Left colon (tissue), 2 donors: ENCODE measurements around the gene MAL. TPM values are rescaled to one million over a fixed set of nuclear protein-coding genes. Genes with fewer than 3 reads are reported as not detected.
A peak's percentile ranks its signal among the peaks of the same experiment; 100 is the strongest.

ENCODE experiments used
- ATAC-seq: fragments of 200-7000 bp; cut with Tn5 transposase; one replicate; pipeline ENCODE4 v1.9.1; 2020; ENCODE audit warnings: mild to moderate bottlenecking, moderate library complexity
- DNase-seq, 2 donors: peaks; one replicate each; pipeline ENCODE4 v3.0.0-alpha.2; 2020
- intact Hi-C, 2 donors: fragments of 100-400 bp; cut with DNase I in 1 of 2; cut with micrococcal nuclease in 1 of 2; formaldehyde crosslinking; loops; one replicate each; pipeline versions ENCODE4 v1.11.2 to v1.14.0; 2022; cut with DNase I, micrococcal nuclease
- total RNA-seq, 2 donors: library from RNA; stranded (reverse); fragmentation: NEBNext Ultra II Directional; extraction: Animal tissue kit (Norgen Biotek cat#: 25700); gene quantifications; one replicate each; pipeline ENCODE4 v1.2.1, GENCODE V29; 2021
- donor health status: DM: no; HTN: no; CAD: no.
- donor health status: DM: yes; HTN: yes; CAD: no.

Gene MAL
- total RNA-seq, 2 donors from 2014 or later, result 1.6 to 4.2 TPM

DNA sequence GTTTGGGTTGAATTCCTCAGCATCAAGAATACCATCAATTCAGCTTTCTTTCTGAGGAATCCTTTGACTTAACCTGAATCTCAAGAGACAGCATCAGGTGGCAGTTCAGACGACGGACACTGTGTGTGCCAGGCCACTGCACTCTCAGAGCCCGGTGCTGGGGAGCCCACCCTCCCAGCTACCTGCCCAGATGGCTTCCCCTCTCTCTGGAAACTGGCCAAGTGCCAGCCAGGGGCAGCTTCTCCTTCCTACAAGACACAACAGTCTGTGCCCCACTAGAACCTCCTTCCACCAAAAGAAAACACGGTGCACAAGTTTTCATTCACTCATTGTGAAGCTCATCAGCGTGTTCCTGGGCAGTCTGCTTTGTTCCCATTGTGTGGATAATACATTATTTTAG is 28.5 kb downstream of the MAL start:
- intact Hi-C loops, result no loop called here
- ATAC-seq (no peak), DNase-seq (no peak)

DNA sequence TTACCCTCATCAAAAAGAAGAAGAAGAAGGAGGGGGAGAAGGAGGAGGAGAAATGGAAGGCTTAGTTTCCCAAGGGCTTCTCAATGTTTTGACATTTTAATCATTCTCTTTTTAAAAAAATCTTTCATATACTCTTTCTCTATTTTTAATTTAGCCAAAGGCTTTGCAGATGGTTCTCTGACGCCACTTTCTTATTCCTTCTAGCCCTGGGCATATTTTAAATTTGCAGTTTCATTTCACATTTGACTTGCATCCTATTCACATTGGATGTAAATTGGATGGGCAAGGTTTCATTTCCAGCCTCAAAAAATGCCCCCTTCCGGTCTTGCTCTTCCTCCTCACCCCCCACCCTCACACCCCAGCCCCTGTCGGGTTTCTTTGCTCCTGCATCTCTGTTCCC is 29.8 kb downstream of the MAL start:
- ATAC-seq (no peak), DNase-seq (no peak)
- intact Hi-C loops, result no loop called here

DNA sequence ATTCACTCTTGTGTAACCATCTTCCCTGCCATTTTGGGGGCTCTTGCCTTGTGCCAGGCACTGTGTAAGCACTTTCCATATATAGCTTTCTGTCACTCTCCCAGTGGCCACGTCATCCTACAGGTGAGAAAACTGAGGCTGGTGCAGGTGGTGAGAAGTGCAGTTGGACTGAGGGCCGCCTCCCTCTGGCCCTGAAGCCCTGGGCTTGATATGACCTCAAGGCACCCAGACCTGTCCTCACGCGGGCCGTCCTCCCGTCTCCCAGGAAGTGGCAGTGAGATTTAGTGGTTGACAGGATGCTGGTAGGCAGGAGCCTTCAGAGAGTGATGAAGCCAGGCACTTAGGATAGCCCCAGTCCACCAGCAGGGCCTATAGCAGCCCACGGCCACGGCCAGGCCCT is 30.5 kb downstream of the MAL start:
- DNase-seq, result no peak
- intact Hi-C loops, result no loop called here
- no peak for ATAC-seq

DNA sequence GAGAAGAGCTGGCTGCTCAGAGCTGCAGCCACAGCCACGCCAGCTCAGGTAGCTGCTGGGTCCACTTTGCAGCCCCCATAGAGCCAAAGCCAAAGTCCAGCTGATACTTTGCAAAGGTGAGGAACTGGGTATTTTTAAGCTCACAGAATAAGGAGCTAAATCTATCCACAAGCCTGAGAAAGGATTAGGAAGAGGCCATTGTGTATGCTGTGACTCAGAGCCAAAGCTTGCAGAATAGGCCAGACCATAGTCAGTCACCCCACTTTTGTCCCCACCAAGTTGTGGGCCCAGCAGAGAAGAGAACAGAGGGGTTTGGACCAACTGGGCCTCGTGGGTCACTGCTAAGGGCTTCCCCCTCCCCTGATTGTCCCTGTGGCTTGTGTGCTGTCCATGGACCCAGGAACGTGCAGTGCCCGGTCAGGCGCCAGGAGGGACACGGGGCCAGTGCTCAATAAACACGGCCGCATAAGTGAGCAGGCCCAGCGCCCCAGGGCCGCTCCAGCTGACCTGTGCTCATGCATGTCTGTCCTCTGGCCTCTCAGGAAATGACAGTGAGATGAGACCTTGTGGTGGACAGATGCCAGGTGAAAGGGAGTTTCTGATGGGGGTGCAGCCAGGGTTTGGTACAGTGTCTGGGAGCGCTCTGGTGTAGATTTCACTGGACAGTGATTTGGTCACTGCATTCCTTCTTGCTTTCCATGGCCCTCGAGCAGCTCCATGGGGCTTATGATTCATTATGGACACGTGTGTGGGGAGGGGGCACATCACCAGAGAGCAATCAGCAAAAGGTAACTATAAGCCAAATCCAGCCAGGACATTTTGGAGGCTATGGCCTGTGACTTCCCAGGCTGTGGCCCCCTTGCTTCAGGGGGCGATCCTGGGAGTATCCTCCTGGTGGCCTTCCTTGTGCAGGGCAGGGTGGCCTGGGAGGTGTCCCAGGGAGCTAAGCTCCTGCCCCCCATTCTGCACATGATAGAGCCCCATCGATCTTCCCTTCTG is 31.3 kb downstream of the MAL start:
- ATAC-seq (no peak), DNase-seq (no peak)
- intact Hi-C loops, result no loop called here

DNA sequence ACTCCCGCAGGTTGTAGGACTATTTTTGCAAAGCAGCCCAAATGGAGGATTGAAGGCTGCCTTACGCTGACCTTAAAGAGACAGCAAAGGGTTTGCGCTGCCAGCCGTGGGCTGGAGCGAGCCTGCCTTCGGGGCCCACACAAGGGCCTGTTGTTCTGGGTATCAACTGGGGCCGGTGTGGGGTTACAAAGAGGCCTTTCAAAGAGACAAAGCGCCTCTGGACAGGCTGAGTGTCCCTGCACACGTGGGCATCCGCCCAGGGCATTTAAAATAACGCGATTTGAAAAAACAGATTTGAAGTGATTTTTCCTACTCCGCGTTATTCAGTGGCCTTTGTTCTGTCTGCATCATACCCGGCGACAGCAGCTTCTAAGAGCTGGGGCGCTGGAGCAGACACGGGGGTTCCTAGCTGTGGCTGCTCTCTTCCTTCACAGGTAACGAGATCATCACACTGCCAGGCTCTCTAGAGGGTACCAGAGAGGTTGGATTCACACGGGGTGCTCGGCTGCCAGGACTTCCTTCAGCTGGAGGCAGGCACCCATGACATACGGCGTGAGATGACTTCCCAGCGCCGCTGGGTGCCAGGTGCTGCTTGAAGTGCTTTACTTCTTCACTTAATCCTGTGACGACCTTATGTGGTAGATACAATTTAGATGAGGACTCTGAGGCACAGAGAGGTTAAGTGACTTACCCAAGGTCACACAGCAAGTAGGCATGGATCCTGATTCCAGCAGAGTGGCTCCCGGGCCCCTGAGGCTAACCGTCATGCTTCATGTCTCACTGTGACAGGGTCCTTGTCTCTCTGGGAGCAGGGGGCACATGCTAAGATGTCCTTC is 32.2 kb downstream of the MAL start:
- no peak for ATAC-seq
- no peak for DNase-seq

DNA sequence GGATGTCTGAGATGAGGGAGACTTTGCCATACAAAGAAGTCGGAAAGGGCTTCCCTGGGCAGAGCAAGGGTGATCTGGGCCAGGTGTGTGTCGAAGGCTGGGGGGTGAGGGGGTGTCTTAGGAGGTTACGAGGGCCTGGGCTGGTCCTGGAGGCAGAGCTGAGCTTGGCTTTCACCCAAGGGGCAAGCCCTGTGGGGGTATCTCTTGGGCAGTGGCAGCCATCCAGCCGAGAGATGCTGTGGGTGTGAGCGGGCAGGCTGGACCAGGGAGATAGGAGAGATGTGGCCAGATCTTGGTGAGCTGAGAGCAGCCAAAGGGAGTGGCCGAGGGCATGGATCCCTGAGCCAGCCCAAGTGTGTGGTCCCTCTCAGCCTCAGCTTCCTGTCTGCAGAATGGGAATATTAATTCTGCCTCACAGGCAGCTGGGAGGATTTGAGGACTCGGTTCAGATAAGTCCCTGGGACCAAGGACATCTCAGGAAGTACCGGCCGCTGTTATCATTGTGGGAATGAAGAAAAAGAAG is 33.0 kb downstream of the MAL start:
- ATAC-seq, result no peak
- no peak for DNase-seq
- intact Hi-C loops, result no loop called here

More for the DNA sequence above, 32.2 kb downstream of the MAL start:
- intact Hi-C loops, result no loop called here

DNA sequence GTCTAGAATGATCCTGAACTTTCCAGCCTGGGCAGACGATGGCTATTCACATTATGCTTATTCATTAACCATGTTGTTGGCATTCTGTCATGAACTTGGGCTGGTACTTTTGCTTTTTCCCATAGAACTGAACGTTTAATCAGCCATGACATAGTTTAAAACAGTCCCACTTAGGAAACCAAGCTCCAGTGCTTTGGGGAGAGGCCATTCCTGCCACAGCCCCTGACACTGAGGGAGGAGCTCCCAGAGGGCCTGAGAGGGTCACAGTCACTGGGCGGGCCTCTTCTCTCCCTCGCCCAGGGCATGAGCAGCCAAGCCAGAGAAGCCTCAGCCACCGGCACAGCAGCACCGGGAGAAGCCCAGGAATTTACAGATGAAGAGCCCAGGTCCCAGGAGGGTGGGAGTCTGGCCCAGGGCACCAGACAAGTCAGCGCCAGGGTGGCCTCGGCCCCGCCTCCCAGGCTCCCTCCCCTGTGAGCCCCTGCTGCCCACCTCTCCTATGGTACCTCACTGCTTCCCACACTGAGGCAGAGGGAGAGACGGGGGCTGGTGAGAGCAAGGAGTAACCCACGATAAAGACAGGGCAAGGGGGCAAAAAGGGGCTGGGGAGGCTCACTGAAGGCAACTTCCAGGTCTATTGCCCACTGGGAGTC is 33.6 kb downstream of the MAL start:
- DNase-seq (no peak), ATAC-seq (no peak)
- intact Hi-C loops, result no loop called here

DNA sequence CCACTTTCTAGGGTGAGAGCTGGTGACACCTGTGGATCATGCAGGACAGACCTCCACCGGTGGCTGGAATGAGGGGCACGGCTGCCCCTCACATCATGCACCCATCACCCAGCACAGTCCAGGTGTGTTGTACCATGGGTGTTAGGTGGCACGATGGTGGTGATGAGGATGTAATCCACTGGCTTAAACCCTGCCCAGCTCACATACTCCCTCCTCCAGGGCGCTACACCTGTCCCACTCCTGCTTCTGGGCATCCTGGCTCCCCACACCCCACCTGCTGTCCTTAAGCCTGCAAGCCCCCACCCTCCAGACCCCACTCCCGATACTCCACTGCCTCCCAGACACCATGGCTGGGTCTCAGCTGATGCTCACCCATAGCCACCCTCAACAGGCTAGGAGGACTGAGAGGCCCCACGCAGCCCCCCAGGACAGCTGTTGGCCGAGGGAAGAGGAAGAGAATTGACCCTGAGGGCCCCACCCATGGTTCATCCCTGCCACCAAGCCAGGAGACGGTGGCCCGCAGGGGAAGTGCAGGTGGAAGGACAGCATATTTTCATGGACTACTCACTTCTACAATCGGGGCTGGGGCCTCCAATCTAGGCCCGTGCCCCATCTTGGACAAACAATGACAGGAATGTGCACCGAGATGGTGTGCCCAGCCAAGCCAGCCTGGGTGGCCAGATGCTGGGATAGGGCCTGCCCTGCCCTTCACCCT is 34.3 kb downstream of the MAL start:
- intact Hi-C loops, result no loop called here
- DNase-seq (no peak), ATAC-seq (no peak)

DNA sequence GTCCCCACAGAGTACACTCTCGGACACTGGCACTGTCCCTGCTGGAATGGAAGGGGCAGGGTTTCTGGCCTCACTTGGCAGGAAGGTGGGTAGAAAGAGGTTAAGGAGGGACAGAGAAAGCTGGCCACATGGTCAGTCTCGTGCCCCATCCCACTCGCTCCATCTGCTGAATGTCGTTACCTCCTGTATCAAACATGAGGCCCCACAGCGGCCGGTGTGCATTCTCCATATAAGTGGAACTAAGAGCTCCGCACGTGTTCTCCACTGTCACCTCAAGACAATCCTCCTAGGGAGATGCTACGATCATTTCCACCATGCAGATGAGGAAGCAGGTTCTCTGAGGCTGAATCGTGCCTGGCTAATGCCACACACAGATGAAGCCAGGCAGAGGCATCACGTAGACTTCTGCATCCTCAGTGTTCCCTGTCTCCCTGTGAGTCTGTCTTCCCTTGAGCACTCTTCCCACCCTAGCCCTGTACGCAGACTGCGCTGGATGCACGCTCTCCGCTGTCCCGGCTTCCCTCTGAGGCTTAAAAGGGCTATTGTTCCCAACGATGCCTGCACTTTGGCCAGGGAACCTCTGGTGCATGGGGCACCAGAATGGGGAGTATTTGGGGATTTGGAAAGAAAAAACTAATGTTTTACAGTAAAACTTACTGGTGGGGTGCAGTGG is 35.1 kb downstream of the MAL start:
- DNase-seq (no peak), ATAC-seq (no peak)
- intact Hi-C loops, result no loop called here

DNA sequence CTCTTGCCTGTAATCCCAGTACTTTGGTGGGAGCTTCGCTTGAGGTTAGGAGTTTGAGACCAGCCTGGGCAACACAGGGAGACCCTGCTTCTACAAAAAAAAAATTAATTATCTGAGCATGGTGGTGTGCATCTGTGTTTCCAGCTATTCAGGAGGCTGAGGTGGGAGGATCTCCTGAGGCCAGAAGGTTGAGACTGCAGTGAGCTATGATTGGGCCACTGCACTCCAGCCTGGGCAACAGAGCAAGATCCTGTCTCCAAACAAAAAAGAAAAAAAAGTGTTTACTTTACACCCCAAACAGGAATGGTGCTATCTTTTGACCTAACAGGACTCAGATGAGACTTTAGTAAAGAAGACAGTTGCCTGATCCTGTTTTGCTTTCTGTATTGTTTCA is 35.6 kb downstream of the MAL start:
- intact Hi-C loops, result no loop called here
- DNase-seq, result no peak
- ATAC-seq, result no peak

DNA sequence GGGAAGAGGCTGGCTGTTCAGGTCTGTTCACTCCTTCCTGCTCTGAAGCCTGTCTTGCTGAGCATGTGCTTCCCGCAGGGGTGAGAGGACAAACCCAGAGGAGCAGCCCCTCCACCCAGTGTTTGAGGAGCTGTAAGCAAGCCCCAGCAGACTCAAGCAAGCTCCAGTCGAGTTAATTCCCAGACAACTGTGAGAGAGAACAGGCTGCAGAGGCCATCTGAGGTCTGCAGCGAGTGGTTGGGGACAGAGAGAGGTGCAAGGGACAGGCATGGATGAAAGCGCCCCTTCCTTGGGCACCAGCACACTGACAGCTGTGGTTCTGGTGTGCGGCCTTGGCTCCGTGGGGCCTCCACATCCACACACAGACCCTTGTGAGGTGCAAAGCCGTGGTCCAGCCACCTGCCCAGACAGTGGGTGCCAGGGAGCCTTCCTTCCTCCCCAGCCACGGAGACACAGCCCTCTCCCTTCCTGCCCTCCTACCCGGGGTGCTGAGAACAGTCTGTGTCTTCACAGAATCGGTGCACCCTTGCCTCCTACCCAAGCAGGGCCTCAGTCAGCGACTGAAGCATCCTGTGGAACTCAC is 36.2 kb downstream of the MAL start:
- ATAC-seq (no peak), DNase-seq (no peak)
- intact Hi-C loops, result no loop called here

DNA sequence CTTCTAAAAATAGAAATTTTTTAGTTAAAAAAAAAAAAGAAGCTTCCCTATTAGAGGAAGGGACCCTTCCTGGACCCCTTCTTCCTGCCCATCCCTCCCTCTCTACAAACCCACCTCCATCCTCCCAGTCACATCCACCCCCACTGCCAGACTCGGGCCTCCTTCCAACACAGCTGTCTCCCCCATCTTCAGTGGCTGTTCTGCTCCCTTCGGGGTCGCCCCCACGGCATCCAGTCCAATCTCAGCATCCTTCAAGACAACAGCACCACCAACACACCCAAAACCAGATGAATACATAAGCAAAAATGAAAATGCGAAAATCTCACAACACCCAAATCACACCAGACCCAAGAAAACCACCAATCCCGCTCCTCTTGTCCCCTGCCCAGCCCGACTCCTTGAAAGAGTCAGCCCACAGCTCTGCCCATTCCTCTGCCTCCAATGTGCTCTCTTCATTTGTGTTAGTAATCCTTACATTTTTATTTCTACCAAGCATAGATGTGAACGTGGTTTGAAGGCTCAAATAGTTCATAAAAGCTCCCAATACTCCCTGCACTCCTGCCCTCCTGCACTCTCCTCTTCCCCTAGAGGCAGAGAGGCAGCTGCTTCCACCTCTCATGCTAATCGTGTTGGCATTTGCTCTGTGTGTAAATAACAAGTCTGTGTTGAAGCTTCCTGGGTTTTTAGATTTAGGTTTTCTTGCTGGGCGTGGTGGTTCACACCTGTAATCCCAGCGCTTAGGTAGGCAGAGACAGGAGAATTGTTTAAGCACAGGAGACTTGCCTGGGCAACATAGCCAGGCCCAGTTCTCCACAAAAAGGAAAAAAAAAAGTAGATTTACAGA is 37.0 kb downstream of the MAL start:
- ATAC-seq (peak; percentile 31), DNase-seq (no peak)
- intact Hi-C loops, result no loop called here

DNA sequence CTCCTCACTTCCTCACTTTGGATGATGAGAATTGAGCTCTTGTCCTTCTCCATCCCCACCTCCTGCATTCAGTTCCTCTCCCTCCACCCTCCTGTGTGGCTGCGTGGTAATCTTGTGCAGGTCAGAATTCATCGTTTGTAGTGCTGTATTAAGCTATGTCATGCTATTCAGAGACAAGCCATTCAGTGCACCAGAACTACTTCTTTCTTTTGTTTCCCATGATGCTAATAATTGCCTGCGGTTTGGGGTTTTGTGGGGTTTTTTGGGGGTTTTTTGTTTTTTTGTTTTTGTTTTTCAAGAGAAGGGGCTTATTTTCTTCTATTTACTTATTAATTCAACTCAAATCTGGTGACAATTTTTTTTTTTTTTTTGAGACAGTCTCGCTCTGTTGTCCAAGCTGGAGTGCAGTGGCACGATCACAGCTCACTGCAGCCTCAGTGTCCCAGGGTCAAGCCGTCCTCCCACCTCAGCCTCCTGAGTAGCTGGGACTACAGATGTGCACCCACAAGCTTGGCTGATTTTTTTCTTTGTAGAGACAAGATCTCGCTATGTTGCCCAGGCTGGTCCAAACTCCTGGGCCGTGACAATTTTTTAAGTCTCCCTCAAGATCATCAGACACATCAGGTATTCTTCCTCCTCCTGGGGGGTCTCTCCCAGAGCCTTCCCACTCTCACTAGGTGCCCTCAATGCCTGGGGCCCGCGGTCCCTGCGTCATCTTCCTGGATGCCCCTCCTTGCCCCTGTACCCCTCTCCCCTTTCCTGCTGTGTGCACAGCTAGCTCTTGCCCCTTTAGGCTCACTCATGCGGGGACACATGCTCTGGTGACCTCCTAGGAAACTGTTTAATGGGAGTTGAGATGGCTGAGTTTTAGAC is 37.8 kb downstream of the MAL start:
- DNase-seq (no peak), ATAC-seq (no peak)
- intact Hi-C loops, result no loop called here

DNA sequence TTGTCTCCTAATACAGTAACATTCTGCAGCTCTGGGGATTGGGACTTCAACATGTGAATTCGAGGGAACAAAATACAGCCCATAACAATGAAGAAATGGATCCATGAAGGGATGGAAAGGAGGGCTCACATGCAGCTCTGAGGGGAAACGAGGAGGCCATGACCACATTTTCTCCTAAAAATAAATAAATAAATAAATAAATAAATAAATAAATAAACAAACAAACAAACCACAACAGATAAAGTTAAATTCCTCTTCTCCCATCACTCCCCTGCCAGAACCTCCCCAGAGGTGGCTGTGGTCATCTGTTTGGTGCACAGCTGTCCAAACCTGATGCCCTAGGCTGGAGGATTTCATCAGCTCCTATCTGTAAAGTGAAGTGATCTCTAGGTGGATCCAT is 42.7 kb downstream of the MAL start:
- intact Hi-C loops, result no loop called here
- no peak for ATAC-seq
- DNase-seq, result no peak

DNA sequence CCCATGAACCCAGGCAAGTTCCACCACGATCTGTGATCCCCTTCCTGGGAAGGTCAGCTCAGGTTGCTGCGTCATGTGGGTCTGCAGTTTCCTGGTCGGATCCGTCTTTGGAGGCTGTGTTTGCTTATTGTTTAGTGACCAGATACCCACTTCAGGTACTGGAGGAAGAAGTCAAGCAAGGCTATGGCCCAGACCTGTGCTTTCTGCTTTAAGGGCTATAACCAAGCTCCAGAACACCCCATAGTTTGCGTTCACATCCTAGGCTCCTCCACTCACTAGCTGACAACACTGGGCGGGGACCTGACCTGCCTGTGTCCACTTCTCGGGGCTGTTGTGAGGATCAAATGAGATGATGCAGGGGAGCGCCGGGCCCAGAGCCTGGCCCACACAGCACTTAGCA is 44.0 kb downstream of the MAL start:
- DNase-seq, result no peak
- ATAC-seq, result no peak

DNA sequence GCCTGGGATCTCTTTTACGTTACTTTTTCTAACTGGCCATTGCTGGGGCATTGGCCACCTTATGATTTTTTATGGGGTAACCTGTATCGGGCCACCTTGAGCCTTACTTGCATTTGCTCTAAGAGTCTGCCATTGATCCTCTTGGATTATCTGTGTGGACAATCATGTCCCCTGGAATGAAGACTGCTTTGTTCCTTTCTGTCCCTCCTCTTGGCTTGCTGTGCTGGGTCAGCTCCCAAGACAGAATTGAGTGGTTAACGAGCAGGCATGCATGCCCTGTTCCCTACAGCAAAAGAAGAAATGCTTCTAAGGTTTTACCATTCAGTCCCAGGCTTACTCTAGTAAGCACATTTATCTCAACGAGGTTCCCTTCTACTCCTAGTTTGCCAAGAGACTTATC is 46.3 kb downstream of the MAL start:
- intact Hi-C loops, result no loop called here
- ATAC-seq (no peak), DNase-seq (no peak)

More for the DNA sequence above, 44.0 kb downstream of the MAL start:
- intact Hi-C loops, result no loop called here
